HepG2 (cell line): ENCODE measurements around the gene GPR137. TPM values are rescaled to one million over a fixed set of nuclear protein-coding genes. Genes with fewer than 3 reads are reported as not detected.

ENCODE experiments used
- BRCA1 ChIP-seq: sonication (generic); formaldehyde crosslinking; IDR thresholded peaks from 2 replicates; pipeline ENCODE4 v1.4.0; 2020; ENCODE audit warnings: missing genetic modification reagents
- FOXC1 ChIP-seq: sonication (generic); formaldehyde crosslinking; IDR thresholded peaks from 2 replicates; pipeline ENCODE4 v1.8.0; 2022; ENCODE audit warnings: mild to moderate bottlenecking, missing genetic modification reagents, borderline replicate concordance
- FOXJ3 ChIP-seq: sonication (generic); formaldehyde crosslinking; IDR thresholded peaks from 2 replicates; pipeline ENCODE4 v1.4.0; 2020; ENCODE audit warnings: missing genetic modification reagents, mild to moderate bottlenecking, borderline replicate concordance
- HNF4G ChIP-seq, 2 experiments: sonication (generic) in 1 of 2; formaldehyde crosslinking in 1 of 2; IDR thresholded peaks; 2 replicates each; pipeline versions ENCODE4 v1.4.0 to v1.6.1; 2011 to 2020; ENCODE audit warnings: borderline replicate concordance in 2 of 2, low read depth in 2 of 2, mild to moderate bottlenecking in 2 of 2, low read length in 1 of 2, missing genetic modification reagents in 1 of 2, moderate library complexity in 1 of 2
- NR2F1 ChIP-seq, 2 experiments: fragments of 450-650 bp in 1 of 2; formaldehyde crosslinking in 1 of 2; IDR thresholded peaks; 2 replicates each; pipeline versions ENCODE4 v1.5.0 to v1.6.1; 2016 to 2020; ENCODE audit warnings: mild to moderate bottlenecking in 1 of 2, missing compliant biosample characterization in 1 of 2, missing genetic modification reagents in 1 of 2, moderate library complexity in 1 of 2
- SPEN ChIP-seq: sonication (generic); formaldehyde crosslinking; IDR thresholded peaks from 2 replicates; pipeline ENCODE4 v1.5.1; 2020; ENCODE audit warnings: low read depth, mild to moderate bottlenecking, missing genetic modification reagents
- SRF ChIP-seq: IDR thresholded peaks from 2 replicates; pipeline ENCODE4 v1.6.1; 2011; ENCODE audit warnings: mild to moderate bottlenecking, low read depth, low read length, moderate library complexity
- TP53 ChIP-seq: sonication (generic); formaldehyde crosslinking; conservative IDR thresholded peaks from 2 replicates; pipeline ENCODE4 v1.4.0; 2020; ENCODE audit warnings: missing genetic modification reagents
- YEATS4 ChIP-seq: sonication (generic); formaldehyde crosslinking; IDR thresholded peaks from 2 replicates; pipeline ENCODE4 v1.4.0; 2020; ENCODE audit warnings: missing genetic modification reagents, borderline replicate concordance
- ZNF101 ChIP-seq: sonication (generic); formaldehyde crosslinking; IDR thresholded peaks from 2 replicates; pipeline ENCODE4 v1.4.0; 2020; ENCODE audit warnings: mild to moderate bottlenecking, low read depth, missing genetic modification reagents, borderline replicate concordance
- ZNF263 ChIP-seq: sonication (generic); formaldehyde crosslinking; IDR thresholded peaks from 2 replicates; pipeline ENCODE4 v1.4.0; 2020; ENCODE audit warnings: missing genetic modification reagents
- ZNF772 ChIP-seq: sonication (generic); formaldehyde crosslinking; IDR thresholded peaks from 2 replicates; pipeline ENCODE4 v1.5.0; 2020; ENCODE audit warnings: mild to moderate bottlenecking, missing genetic modification reagents
- polyA plus RNA-seq, 8 experiments: library from polyadenylated mRNA; depleted of rRNA in 3 of 8; stranded (reverse) in 7 of 8; unstranded in 1 of 8; fragments of >200 nt; fragmentation: Illumina TruSeq in 4 of 8; extraction: Trizol in 4 of 8; gene quantifications; 2 replicates each; pipeline versions ENCODE4 v1.2.1 to v1.2.3, GENCODE V29; 2011 to 2016; ENCODE audit warnings: low read depth in 4 of 8, missing spikeins in 1 of 8, mixed read lengths in 1 of 8; ENCODE audit not compliant: insufficient read depth in 1 of 8
- total RNA-seq, 5 experiments: library from RNA; depleted of rRNA; stranded (reverse); fragments of >200 nt; fragmentation: Illumina TruSeq; extraction: Trizol; gene quantifications; 2 replicates each; pipeline ENCODE4 v1.2.3, GENCODE V29; 2016; ENCODE audit warnings: low read depth in 1 of 5
- TF ChIP-seq, protein P1 (sequence below): sonication (generic); formaldehyde crosslinking; IDR thresholded peaks from 2 replicates; pipeline ENCODE4 v1.5.0; 2020; ENCODE audit warnings: mild to moderate bottlenecking, missing genetic modification reagents
- TF ChIP-seq, protein P2 (sequence below), 2 experiments: fragments of 450-650 bp in 1 of 2; sonication (generic) in 1 of 2; formaldehyde crosslinking; IDR thresholded peaks; 2 replicates each; pipeline versions ENCODE4 v1.5.0 to v1.8.0; 2020 to 2022; ENCODE audit warnings: mild to moderate bottlenecking in 1 of 2, missing genetic modification reagents in 1 of 2
- TF ChIP-seq, protein P3 (sequence below): sonication (generic); formaldehyde crosslinking; IDR thresholded peaks from 2 replicates; pipeline ENCODE4 v1.5.0; 2020; ENCODE audit warnings: mild to moderate bottlenecking, missing genetic modification reagents, moderate library complexity
- TF ChIP-seq, protein P4 (sequence below): sonication (generic); formaldehyde crosslinking; IDR thresholded peaks from 2 replicates; pipeline ENCODE4 v1.4.0; 2020; ENCODE audit warnings: low read depth, mild to moderate bottlenecking, missing genetic modification reagents
- TF ChIP-seq, protein P5 (sequence below): sonication (generic); formaldehyde crosslinking; IDR thresholded peaks from 2 replicates; pipeline ENCODE4 v1.9.0; 2021; ENCODE audit warnings: missing genetic modification reagents, borderline replicate concordance
- TF ChIP-seq, protein P6 (sequence below): IDR thresholded peaks from 2 replicates; pipeline ENCODE4 v1.6.1; 2016; ENCODE audit warnings: low read depth

Gene GPR137
- total and polyA plus RNA-seq, 2 of the 13 experiments (the other 11 are each of a cell fraction or from before 2014, with no cell fraction given): 8.5 to 13.2 TPM

DNA sequence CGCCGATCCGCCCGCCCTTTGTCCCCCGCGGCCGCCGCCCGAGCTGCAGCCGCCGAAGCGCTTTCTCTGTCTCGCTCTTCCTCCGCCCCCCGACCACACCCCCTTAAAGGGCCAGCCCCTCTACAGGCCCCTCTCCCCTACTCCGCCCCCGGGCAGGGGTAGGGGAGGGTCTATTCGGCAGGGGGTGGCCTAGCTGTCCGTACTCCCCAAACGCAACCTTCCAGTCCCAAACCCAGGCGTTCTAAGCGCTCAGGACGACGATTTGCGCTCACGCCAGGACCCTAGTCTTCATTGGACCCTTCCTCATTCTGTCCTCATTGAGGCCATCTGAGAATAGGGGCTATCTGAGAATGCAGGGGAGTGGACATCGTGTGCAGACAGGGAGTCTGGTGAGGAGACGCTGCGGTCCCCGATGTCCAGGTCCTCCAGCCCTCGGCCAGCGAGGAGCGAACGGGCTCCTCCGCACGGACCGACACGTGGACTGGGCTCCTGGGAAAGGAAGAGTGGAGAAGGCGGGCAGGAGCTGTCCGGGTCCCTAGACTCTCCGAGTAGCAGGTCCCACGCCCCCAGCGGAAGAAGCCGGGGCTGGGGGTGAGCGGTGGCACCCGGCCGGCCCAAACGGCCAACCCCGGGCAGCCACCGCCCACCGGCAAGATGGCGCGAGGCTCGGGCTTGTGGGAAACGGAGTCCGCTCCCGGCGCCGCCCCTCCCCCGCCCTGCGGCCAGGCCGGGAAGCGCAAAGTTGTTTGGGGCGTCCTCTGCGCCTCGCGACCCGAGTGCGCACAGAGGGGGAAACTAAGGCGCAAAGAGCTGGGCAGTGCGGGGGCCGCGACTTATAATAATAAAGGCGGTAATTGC lies 38.5 kb upstream of the GPR137 start, which contains the start of gene PPP1R14B (continued):
- TF ChIP-seq, protein P1, sequence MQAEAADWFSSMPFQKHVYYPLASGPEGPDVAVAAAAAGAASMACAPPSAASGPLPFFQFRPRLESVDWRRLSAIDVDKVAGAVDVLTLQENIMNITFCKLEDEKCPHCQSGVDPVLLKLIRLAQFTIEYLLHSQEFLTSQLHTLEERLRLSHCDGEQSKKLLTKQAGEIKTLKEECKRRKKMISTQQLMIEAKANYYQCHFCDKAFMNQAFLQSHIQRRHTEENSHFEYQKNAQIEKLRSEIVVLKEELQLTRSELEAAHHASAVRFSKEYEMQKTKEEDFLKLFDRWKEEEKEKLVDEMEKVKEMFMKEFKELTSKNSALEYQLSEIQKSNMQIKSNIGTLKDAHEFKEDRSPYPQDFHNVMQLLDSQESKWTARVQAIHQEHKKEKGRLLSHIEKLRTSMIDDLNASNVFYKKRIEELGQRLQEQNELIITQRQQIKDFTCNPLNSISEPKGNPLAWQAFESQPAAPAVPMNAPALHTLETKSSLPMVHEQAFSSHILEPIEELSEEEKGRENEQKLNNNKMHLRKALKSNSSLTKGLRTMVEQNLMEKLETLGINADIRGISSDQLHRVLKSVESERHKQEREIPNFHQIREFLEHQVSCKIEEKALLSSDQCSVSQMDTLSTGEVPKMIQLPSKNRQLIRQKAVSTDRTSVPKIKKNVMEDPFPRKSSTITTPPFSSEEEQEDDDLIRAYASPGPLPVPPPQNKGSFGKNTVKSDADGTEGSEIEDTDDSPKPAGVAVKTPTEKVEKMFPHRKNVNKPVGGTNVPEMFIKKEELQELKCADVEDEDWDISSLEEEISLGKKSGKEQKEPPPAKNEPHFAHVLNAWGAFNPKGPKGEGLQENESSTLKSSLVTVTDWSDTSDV (CRISPR knock-in tag): no peak
- TF ChIP-seq FOXC1 (CRISPR knock-in tag) (no peak), SRF (no peak), ZNF263 (CRISPR knock-in tag) (peak; percentile 62), FOXJ3 (no peak), YEATS4 (peak; percentile 7; the same call in 1 of the 2 replicates), BRCA1 (no peak), HNF4G (IDR thresholded peaks at IDR 0.05; ENCODE audit: borderline replicate concordance, low read depth, low read length) (peak; percentile 12; the same call in 1 of the 2 replicates), HNF4G (CRISPR knock-in tag; IDR thresholded peaks at IDR 0.05; ENCODE audit: borderline replicate concordance, low read depth) (no peak), SPEN (CRISPR knock-in tag) (peak; percentile 50; the same call in 1 of the 2 replicates), NR2F1 (CRISPR knock-in tag; IDR thresholded peaks at IDR 0.05) (no peak), ZNF101 (CRISPR knock-in tag) (no peak), TP53 (CRISPR knock-in tag) (no peak), ZNF772 (CRISPR knock-in tag) (no peak)
- TF ChIP-seq, protein P2, sequence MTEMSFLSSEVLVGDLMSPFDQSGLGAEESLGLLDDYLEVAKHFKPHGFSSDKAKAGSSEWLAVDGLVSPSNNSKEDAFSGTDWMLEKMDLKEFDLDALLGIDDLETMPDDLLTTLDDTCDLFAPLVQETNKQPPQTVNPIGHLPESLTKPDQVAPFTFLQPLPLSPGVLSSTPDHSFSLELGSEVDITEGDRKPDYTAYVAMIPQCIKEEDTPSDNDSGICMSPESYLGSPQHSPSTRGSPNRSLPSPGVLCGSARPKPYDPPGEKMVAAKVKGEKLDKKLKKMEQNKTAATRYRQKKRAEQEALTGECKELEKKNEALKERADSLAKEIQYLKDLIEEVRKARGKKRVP (CRISPR knock-in tag; IDR thresholded peaks at IDR 0.05): no peak
- TF ChIP-seq, protein P3, sequence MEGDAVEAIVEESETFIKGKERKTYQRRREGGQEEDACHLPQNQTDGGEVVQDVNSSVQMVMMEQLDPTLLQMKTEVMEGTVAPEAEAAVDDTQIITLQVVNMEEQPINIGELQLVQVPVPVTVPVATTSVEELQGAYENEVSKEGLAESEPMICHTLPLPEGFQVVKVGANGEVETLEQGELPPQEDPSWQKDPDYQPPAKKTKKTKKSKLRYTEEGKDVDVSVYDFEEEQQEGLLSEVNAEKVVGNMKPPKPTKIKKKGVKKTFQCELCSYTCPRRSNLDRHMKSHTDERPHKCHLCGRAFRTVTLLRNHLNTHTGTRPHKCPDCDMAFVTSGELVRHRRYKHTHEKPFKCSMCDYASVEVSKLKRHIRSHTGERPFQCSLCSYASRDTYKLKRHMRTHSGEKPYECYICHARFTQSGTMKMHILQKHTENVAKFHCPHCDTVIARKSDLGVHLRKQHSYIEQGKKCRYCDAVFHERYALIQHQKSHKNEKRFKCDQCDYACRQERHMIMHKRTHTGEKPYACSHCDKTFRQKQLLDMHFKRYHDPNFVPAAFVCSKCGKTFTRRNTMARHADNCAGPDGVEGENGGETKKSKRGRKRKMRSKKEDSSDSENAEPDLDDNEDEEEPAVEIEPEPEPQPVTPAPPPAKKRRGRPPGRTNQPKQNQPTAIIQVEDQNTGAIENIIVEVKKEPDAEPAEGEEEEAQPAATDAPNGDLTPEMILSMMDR (CRISPR knock-in tag): no peak; the same call in none of the 2 replicates
- TF ChIP-seq, protein P4, sequence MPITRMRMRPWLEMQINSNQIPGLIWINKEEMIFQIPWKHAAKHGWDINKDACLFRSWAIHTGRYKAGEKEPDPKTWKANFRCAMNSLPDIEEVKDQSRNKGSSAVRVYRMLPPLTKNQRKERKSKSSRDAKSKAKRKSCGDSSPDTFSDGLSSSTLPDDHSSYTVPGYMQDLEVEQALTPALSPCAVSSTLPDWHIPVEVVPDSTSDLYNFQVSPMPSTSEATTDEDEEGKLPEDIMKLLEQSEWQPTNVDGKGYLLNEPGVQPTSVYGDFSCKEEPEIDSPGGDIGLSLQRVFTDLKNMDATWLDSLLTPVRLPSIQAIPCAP (CRISPR knock-in tag): no peak
- TF ChIP-seq, protein P5, sequence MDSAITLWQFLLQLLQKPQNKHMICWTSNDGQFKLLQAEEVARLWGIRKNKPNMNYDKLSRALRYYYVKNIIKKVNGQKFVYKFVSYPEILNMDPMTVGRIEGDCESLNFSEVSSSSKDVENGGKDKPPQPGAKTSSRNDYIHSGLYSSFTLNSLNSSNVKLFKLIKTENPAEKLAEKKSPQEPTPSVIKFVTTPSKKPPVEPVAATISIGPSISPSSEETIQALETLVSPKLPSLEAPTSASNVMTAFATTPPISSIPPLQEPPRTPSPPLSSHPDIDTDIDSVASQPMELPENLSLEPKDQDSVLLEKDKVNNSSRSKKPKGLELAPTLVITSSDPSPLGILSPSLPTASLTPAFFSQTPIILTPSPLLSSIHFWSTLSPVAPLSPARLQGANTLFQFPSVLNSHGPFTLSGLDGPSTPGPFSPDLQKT: no peak
- TF ChIP-seq, protein P6, sequence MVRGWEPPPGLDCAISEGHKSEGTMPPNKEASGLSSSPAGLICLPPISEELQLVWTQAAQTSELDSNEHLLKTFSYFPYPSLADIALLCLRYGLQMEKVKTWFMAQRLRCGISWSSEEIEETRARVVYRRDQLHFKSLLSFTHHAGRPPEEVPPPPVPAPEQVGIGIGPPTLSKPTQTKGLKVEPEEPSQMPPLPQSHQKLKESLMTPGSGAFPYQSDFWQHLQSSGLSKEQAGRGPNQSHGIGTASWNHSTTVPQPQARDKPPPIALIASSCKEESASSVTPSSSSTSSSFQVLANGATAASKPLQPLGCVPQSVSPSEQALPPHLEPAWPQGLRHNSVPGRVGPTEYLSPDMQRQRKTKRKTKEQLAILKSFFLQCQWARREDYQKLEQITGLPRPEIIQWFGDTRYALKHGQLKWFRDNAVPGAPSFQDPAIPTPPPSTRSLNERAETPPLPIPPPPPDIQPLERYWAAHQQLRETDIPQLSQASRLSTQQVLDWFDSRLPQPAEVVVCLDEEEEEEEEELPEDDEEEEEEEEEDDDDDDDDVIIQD: 0 out of 2 replicates have a peak, but pooled peaks have one; percentile 6
